Left cardiac atrium (tissue), 4 donors: ENCODE measurements around the gene CPAMD8. TPM values are rescaled to one million over a fixed set of nuclear protein-coding genes. Genes with fewer than 3 reads are reported as not detected.

Source experiments
- ATAC-seq, 2 donors: fragments of 200-7000 bp; cut with Tn5 transposase; one replicate each; pipeline ENCODE4 v1.9.1; 2020; ENCODE audit warnings: mild to moderate bottlenecking in 2 of 2, moderate library complexity in 2 of 2
- DNase-seq: peaks from one replicate; pipeline ENCODE4 v3.0.0-alpha.2; 2020
- intact Hi-C, 2 donors: fragments of 100-400 bp; cut with DNase I; formaldehyde crosslinking; loops; one replicate each; pipeline versions ENCODE4 v1.14.1 to v1.15.1; 2022 to 2023
- total RNA-seq, 2 donors: library from RNA; stranded (reverse); fragmentation: NEBNext Ultra II Directional; extraction: Animal tissue kit (Norgen Biotek cat#: 25700); gene quantifications; one replicate each; pipeline ENCODE4 v1.2.1, GENCODE V29; 2021
- donor health status: DM: no; HTN: yes; CAD: no.
- donor health status: DM: no; HTN: yes; CAD: no; lungs with severe emphysema.
- donor health status: DM: yes; HTN: yes; CAD: no.
- donor health status: Dilated cardiomyopathy.

CPAMD8 gene
- total RNA-seq, 2 donors from 2014 or later, result 8.9 to 11.3 TPM

DNA sequence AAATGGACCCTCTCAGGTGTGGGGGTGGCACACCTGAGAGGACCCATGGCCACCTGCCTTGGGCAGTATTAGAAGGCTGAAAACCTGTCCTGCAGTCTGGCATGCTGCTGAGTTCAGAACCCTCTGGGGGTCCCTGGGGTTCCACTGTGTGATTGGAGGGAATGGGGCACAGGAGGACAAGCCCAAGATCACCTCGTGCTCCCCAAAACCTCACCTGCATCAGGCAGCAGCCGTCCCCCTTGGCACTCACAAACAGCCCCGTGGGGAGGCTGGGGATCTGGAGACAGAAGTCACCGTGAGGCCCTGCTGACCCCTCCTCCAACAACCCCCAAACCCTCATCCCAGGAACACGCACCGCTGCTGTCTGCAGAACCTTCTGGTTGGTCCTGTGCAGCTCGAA lies 123.3 kb downstream of the CPAMD8 start:
- no peak for DNase-seq
- no peak for ATAC-seq
- intact Hi-C loops, result no loop called here

DNA sequence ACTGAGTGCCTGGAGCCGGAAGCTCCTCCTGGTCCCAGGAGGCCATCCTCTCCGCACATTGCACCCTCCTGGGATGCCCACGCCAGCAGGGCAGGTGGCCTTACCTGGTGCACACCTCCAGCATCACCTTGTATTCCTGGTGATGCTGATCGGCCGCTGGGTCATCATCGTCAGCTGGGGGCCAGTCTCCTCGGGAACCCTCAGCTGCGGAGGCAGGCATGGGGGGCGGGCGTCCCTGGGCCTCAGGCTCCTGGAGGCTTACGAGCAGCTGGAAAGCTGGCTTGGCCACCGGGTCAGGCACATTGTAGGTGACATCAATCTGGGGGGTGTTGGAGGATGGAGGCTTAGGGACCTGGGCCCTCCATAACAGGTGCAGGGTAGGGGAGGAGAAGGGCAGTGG lies 124.1 kb downstream of the CPAMD8 start:
- ATAC-seq (no peak), DNase-seq (no peak)
- intact Hi-C loops, result no loop called here

DNA sequence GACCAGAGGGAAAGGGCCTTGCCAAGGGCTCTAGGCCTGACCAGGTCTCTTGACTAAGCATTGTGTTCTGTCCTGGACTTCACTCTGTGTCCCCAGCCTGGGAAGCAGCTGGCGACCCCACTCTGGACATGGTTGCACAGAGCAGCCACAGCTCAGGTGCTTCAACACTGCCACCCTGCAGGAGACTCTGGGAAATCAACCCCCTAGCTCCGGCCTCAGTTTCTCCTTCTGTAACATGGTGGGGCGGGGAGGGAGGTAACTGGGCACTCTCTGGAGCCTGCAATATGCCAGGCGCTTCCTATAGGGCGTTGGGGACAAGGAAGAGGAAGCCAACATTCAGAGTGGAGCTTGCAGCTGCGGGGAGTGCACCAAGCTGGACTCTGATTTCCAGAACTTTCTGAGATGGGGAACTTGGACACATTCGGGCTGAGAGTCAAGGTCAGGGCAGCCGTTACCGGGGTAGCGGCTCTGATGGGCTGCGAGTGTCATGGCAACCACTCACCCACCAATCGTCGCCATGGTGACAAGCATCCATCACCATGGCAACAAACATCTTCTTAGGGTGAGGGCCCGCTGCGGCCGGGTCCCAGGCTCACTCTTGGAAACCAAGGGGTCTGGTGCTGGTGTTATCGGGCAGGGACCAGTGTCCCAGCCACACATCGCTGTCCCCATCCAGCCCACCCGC lies 125.0 kb downstream of the CPAMD8 start:
- DNase-seq (no peak), ATAC-seq (no peak)

DNA sequence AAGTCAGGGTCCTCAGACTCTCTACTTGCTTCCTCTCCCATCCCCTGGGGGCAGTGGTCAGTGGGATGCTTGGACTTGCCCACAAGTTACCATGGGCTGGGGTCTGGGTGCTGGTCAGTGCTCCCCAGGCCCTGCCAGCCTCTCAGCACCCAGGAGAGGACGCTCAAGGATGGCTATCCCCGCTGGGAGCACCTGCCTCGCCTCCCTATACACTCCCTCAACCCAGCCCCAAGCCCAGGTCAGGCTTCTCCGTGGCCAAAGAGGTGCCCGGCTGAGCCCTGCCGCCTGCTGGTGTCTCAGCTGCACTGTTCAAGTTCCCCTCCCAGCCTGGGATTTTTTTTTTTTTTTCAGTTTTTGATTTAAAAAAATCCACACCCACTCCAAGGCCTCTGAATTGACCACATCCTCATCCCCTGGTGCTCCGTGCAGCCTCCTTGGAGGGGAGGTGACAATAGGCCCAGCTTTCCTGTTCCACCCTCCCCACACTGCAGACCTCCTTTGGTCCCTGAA lies 127.0 kb downstream of the CPAMD8 start:
- DNase-seq (peak; percentile 47), ATAC-seq (no peak)
- intact Hi-C loops, result loop anchor here in 1 of 2 donors (5.0 kb wide), 1 partner anchor 127 kb away; no protein-coding TSS in a partner anchor

More for the DNA sequence above, 125.0 kb downstream of the CPAMD8 start:
- intact Hi-C loops, result no loop called here

DNA sequence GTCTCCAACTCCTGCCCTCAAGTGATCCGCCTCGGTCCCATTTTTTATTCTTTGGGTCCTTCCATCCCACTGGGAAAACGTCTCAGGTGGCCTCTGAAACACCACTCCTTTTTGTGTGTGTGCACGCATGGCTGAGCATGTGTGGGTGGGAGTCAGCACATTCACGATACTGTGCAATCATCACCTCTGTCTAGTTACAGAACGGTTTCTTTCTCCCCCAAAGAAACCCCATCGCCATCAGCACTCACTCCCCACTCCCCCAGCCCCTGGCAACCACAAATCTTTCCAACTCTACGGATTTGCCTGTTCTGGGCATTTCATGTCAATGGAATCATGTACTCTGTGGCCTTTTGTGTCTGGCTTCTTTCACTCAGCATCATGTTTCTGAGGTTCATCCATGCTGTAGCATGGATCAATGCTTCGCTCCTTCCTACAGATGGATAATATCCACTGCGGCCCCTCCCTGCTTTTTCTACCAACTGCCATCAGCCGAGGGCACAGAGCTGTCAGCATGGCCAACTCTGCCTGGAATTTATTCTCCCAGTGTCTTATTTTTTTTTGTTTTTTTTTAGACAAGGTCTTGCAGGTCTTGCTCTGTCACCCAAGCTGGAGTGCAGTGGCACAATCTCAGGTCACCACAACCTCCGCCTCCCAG lies 128.1 kb downstream of the CPAMD8 start:
- DNase-seq, result no peak
- intact Hi-C loops, result loop anchor here in 1 of 2 donors (5.0 kb wide), 1 partner anchor 126 kb away; no protein-coding TSS in a partner anchor
- no peak for ATAC-seq

DNA sequence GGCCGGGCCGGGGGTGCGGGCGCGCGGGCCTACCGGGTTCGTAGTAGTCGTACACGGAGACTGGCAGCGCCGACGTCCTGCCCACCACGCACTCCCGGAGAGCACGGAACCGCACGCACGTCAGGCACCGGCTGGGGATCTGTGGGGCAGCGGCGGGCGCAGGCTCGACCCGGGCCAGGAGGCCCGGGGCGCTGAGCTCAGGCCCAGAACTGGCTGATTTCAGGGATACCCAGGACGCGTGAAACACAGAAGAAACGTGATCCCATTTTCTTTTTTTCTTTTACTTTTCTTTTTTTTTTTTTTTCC lies 128.8 kb downstream of the CPAMD8 start:
- intact Hi-C loops, result loop anchor here in 1 of 2 donors (5.0 kb wide), 1 partner anchor 126 kb away; no protein-coding TSS in a partner anchor
- ATAC-seq (peak in 1 of 2 donors; percentile 12), DNase-seq (peak; percentile 59)

DNA sequence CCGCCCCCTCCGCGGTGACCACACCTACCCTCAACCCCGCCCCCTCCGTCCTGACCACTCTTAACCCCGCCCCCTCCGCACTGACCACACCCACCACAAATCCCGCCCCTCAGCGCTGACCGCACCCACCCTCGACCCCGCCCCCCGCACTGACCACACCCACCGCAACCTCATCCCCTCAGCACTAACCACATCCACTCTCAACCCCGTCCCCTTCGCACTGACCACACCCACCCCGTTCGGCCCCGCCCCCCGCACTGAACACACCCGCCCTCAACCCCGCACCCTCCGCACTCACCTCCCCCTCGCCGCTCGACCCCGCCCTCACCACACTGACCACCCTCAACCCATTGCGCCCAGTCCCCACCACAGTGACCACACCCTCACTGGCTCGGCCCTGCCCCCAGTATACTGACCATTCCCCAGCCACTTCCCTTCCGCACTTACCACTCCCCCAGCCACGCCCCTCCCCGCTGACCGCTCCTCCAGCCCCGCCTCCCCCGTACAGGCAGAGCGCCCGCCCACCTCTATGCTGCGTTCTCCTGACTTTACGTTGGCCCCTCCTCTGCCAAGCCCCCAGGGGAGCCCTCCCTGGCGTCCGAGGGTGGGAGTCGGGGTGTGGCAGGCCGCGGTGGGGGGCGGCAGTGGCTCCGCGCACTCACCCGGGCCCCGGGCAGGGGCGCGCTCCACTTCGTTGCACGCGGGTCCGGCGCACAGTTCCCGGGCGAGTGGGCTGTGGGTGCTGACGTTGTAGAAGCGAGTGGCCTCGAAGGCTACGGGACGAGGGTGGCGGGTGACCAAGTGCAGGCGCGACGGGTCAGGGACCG lies 129.4 kb downstream of the CPAMD8 start:
- intact Hi-C loops, result loop anchor here in 1 of 2 donors (5.0 kb wide), 1 partner anchor 125 kb away; no protein-coding TSS in a partner anchor
- peak; percentile 93 to 95 for ATAC-seq
- peak; percentile 95 for DNase-seq

DNA sequence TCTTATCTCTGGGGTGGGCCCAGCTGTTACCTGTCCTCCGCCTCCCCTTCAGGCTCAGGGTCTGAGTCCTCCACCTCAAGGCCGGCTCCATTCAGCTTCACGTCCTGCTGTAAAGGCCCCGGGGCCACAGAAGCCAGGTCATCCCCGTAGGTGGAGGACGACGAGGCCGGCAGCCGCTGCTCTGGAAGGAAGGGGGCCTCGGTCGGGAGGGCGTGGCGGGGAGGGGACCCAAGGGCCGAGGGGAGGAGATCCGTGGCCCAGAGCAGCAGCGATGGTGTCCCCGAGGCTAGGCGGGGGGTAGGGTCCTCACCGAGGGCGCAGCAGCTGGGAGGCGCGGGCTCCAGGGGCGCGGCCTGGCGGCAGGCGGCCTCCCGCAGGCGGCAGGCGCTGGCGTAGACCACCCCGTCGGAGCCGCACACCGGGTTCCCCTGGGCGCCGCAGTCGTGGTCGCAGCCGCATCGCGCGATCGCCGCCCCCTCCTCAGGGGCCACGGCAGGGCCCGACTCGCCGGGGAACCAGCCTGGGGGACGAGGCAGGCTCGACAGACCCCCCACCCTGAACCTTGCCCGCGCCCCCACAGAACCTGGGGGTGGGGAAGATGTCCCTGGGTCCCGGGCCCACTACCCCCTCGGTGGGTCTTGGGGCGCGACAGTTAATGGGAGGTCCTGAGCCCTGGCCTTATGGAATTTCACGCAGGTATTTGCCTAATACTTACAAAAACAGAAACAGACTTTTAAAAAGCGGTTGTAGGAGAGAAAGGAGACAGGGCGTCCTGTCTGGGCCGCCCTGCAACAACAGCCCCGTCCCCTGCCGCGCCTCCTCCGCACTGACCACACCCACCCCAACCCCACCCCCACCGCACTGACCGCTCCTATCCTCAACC lies 130.2 kb downstream of the CPAMD8 start:
- intact Hi-C loops, result loop anchor here in 1 of 2 donors (5.0 kb wide), 1 partner anchor 124 kb away; no protein-coding TSS in a partner anchor
- ATAC-seq, result peak in 1 of 2 donors; percentile 0
- no peak for DNase-seq

DNA sequence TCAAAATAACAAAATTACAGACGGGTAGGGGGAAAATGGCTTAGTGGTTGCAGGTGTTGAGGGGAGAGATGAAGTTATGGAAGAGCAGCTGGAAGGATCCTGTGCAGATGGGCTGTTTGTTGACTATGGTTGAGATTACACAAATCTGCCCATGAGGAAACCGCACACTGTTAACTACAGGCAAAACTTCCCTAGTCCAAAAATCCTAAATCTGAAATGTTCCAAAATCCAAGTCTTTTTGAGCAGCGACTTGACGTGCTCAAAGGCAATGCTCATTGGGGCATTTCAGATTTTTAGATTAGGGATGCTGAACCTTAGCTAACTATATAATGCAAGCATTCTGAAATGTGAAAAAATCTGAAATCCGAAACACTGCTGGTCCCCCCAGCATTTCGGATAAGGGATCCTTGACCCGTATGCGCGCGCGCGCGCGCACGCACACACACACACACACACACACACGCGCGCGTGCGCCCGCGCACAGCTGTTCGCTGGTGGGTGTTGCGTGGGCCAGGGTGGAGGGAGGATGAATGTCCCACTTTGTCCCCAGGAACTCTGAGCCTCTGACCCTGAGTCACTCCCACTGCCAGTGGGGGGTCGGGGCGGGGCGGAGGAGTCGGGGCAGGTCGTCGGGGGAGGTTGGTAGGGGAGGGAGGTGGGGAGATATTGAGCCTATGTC lies 131.0 kb downstream of the CPAMD8 start:
- intact Hi-C loops, result loop anchor here in 1 of 2 donors (5.0 kb wide), 1 partner anchor 123 kb away; no protein-coding TSS in a partner anchor
- no peak for DNase-seq
- ATAC-seq, result no peak

DNA sequence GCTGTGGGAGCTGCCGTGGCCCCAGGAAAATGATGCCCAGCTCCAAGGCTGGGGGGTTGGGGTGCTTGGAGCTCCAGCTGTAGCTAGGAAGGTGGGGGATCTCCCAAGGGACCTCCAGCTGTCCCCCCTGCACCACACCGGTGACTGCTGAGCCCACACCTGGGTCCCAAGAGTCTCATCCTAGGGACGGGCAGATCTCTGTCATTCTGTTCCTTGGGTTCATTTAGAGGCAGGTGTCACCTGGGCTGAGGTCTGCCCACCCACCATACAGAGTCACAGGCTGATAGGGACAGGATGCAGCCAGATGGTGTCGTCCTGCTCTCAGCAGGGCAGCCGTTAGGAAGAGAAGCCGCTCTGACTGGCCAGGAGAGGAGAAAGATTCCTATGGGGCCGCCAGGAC lies 132.5 kb downstream of the CPAMD8 start:
- intact Hi-C loops, result no loop called here
- ATAC-seq, result no peak
- DNase-seq, result no peak

DNA sequence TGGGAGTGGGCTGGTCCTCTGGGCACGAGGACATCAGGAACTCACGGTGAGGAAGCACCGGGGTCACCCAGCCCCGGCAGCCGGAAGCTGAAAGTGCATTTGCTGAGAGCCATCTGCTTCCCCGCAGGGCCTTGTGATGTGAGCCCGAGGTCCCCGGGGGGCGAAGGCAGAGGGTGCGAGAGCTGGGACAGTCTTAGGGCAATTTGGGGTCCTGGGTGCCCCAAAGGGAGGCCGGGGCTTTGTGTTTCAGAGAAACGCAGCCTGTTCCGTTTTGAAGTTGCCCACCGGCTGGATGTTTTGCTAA lies 133.0 kb downstream of the CPAMD8 start:
- intact Hi-C loops, result no loop called here
- no peak for DNase-seq
- no peak for ATAC-seq

DNA sequence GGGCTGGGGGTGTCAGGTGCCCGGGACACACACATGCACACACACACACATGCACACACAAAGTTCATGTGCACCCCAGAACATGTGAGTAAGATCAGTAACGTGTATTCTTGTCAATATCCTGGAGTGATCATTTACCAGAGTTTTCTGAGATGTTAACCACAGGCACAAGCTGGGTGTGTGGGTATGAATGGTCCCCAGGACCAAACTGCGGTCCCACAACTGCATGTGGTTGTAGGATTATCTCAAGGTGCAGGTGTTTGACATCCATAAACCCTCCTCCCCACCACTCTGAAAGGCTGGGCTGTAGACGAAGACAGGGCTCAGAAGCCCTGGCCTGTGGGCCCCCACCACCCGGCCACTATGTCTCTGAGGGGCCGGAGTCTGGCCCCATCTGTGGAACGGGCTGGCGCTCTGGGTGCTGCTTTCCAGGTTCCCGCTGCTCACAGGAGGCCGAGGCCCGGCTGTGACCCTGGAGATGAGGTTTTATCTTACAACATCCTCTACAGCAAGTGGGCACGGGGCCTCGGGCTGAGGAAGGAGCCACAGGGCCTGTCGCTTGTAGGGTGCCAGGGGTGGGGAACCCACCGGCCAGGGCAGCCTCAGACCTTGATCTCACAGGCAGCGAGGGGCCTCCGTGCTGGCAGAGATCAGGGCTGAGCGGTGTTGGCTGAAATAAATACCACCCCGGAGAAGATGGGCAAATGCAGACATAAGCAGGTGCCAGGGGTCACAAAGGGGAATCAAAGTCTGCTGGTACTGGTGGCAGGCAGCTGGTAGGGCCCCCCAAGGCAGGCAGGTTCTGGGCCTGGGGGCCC lies 133.5 kb downstream of the CPAMD8 start:
- no peak for DNase-seq
- no peak for ATAC-seq
- intact Hi-C loops, result no loop called here

DNA sequence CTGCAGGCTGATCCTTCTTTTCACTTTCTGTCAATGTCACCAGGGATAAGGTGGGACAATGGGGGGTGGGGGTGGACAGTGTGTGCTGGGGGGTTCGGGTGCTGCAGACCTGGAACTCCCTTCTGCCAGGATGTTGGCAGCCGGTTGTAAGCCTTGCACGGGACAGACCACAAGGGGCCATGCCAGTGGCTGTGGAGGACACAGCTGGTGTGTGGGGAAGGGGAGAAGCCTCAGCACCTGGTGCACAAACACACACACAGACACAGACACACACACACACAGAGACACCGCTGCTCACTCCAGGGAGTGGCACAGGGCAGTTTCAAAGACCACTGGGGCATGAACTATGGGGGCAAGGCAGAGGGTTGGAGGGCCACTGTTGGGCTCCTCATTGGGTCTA lies 134.2 kb downstream of the CPAMD8 start:
- intact Hi-C loops, result no loop called here
- DNase-seq, result no peak
- no peak for ATAC-seq

DNA sequence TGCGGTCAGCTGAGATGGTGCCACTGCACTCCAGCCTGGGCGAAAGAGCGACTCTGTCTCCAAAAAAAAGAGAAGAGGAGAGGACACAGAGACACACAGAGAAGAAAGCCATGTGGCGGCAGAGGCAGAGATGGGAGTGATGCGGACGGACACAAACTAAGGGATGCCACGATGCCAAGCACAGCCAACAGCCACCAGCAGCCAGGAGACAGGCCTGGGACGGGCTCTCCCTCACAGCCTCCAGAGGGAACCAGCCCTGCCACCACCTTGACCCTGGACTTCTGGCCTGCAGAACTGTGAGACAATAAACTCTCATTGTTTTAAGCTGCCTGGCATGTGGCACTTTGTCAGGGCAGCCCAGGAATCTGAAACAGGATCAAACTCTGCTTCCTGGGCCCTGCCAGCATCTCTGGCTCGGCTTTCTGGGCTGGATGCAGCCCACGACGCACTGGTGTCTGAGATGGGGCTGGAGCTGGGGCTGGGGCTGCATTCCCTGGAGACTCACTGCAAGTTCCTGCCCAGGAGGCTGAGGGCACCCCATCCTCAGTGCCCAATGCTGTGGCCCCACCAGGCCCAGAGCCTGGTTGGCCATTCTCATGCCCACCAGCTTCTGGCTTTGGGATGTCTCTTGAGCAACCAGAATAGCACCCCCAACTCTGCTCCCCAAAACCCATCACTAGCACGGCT lies 134.8 kb downstream of the CPAMD8 start:
- intact Hi-C loops, result no loop called here
- DNase-seq (no peak), ATAC-seq (no peak)

DNA sequence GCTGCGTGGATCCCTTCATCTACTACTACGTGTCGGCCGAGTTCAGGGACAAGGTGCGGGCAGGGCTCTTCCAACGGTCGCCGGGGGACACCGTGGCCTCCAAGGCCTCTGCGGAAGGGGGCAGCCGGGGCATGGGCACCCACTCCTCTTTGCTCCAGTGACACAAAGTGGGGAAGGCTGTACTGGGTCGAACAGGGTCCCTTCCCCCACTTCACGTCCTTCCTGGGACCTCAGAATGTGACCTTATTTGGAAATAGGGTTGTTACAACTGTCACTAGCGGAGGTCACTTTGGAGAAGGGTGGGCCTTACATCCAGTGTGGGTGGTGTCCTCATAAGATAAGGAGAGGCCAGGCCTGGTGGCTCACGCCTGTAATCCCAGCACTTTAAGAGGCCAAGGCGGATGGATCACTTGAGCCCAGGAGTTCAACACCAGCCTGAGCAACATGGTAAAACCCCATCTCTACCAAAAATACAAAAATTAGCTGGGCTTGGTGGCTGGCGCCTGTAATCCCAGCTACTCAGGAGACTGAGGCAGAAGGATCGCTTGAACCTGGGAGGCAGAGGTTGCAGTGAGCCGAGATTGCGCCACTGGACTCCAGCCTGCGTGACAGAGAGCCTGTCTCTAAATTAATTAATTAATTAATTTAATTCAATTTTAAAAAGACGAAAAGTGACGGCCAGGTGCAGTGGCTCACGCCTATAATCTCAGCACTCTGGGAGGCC lies 136.0 kb downstream of the CPAMD8 start:
- intact Hi-C loops, result no loop called here
- no peak for DNase-seq
- ATAC-seq, result no peak

DNA sequence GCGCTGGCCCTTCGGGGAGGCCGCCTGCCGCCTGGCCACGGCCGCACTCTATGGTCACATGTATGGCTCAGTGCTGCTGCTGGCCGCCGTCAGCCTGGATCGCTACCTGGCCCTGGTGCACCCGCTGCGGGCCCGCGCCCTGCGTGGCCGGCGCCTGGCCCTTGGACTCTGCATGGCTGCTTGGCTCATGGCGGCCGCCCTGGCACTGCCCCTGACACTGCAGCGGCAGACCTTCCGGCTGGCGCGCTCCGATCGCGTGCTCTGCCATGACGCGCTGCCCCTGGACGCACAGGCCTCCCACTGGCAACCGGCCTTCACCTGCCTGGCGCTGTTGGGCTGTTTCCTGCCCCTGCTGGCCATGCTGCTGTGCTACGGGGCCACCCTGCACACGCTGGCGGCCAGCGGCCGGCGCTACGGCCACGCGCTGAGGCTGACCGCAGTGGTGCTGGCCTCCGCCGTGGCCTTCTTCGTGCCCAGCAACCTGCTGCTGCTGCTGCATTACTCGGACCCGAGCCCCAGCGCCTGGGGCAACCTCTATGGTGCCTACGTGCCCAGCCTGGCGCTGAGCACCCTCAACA lies 136.6 kb downstream of the CPAMD8 start:
- DNase-seq (no peak), ATAC-seq (peak in 1 of 2 donors; percentile 1)
- intact Hi-C loops, result no loop called here
